Left forelimb (tissue), 1 donor: ENCODE measurements around the gene MRPS7.
"Not testable (repeated sequence)": the region's sequence is repeated elsewhere in the genome, so short reads cannot be mapped to it uniquely, and the experiment has no call there.

Experiments
- DNase-seq: peaks from one replicate; pipeline ENCODE4 v3.0.0-alpha.2; 2018; ENCODE audit warnings: low spot score

Gene MRPS7

DNA sequence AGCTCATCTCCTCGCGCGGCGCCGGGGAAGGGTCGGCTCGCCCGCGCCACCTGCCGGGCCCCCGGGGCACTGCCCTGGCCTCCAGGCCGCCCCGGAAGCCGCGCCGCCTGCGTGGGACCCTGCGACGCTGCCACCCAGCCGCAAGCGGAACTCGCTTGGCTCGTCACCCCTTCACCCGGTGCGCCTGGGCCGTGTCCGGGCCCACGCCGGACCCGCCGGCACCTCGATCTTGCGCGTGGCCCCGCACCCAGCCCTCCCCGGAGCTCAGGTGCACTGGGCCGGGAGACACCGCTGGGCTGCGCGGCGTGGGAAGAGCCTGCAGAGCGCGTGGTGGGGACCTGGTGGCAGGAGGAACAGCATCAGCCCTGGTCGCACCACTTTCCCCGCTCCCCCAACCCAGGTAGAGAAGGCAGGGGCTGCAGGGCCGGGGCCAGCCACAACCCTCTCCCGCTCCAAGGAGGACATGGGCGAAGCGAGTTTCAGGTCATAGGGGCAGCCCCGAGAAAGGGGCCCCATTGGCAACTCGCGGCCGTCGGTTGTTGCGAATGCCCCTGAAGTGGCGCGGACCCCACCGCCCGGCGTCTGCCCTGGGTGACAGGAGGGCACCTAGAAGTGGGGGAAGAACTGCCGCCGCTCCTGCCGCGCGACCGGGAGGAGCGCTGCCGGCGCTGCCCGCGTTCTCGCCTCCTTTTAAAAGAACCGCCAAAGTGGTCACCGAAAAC, 9.7 kb downstream of the MRPS7 start:
- no peak for DNase-seq

DNA sequence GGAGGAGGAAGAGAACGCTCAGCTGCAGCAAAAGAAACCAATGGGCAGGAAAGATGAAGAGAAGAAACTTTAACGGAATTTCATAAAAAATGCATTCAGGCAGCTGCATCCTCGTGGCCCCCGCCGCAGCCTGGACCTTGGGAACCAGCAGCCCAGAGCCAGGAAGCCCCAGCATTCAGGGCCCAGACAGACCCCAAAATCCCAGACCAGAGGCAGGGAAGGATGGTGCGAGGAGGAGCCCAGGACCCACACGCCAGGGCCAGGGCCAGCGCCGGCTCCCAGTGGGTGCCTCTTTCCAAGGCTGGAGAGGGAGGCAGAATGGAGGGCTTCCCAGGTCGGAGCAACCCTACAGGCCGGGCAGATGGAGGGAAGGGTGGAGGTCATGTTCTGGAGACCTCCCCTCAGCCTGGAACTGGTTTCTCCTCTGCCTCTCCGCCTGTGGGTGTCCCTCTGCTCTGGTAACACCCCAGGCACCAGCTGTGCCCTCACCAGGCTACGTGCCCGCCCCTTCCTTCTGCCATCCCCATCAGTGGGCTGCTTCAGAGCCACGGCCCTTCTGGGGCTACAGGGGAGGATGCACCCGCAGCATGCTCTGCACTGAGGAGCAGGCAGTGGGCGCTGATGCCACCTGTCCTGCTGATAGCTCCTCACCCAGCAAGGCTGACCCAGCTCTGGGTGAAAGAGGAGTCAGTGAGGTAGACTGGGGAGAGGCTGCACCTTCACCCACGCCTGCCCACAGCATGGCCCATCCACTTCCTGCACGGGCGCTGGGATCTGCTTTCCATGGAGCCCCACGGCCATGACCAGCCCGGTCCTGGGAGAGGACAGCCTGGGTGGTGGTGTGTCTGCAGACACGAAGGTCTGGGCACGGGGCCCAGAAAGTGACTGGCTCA, 10.5 kb downstream of the MRPS7 start:
- no peak for DNase-seq

DNA sequence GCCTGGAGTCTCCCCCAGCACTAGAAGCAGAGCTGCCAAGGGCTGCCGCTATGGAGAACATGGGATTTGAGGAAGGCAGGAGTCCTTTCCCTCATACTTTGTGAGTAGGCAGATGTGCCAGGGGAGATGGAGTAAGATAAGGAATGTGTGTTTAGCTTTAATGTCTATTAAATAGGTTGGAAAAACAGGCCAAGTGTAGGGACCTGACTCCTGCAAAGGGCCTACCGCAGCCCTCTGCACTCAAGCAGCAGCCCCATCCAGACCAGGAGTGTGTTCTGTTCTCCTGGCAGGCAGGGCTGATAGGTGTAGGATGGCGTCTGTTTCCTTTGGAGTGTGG, 11.1 kb downstream of the MRPS7 start:
- DNase-seq: no peak

DNA sequence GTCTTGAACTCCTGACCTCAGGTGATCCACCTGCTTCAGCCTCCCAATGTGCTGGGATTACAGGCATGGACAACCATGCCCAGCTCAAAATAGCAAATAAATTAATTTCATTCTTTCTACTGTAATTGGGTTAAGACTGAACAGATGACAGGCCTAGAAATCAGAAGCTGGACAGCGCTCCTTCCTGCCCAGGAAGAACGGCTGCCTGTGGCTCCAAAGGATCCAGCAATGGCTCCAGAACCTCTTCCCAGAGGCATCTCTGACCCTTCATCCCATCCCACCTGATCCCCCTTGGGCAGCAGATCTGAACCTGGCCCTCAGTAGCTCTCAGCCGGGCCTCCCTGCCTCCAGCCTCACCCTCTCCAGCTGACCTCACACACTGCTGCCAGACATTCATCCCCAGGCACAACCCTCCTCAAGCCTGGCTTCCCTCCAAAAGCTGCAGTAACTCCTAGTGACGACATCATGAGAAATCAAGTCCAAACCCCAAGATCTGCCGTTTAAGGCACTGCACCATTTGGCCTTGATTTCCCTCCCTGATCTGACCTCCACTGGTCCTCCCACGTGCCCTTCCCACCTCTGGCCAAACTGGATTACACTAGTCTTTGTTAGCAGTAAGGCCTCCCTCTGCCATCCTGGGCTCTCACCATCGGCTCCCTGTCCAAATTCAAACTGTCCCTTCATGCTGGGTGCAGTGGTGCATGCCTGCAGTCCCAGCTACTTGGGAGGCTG, 12.5 kb downstream of the MRPS7 start:
- DNase-seq: no peak

DNA sequence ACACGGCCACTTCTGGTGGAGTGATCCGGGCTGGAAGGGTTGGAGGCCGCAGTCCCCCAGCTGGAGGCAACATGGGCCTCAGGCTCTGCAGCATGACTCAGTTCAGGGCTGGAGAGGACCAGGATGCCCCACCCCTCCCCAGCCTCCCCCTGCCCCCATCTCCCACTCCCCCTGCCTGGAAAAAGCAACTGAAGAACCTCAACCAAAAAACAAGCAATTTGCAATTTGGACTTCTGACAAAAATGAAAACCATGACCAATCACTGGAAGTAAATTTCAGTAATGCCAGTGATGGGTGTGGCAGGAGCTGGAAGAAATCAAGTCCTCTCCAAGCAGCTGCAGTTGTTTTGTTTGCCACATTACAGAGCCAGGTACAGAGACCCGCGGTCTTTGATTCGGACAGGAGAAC, 16.0 kb downstream of the MRPS7 start:
- DNase-seq: no peak

DNA sequence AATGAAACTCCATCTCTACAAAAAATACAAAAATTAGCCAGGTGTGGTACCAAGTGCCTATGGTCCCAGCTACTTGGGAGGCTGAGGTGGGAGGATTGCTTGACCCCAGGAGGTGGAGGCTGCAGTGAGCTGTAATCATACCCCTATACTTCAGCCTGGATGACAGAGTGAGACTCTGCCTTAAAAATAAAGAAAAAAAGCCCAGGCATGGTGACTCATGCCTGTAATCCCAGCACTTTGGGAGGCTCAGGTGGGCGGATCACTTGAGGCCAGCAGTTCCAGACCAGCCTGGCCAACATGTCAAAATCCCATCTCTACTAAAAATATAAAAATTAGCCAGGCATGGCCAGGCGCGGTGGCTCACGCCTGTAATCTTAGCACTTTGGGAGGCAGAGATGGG, 18.5 kb downstream of the MRPS7 start:
- DNase-seq: not testable (repeated sequence)

DNA sequence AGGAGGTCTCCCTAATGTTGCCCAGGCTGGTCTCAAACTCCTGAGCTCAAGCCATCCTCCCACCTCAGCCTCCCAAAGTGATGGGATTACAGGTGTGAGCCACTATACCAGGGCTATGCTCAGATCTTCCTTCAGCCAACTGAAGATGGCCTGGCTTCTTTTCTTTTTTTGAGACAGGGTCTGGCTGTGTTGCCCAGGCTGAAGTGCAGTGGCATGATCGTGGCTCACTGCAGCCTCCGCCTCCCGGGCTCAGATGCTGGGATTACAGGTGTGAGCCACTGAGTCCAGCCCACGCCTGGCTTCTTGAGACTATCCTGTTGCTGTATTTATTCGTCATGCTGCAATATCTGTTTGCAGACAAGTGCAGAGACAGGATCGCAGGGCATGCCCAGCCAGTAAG, 23.4 kb downstream of the MRPS7 start:
- no peak for DNase-seq

DNA sequence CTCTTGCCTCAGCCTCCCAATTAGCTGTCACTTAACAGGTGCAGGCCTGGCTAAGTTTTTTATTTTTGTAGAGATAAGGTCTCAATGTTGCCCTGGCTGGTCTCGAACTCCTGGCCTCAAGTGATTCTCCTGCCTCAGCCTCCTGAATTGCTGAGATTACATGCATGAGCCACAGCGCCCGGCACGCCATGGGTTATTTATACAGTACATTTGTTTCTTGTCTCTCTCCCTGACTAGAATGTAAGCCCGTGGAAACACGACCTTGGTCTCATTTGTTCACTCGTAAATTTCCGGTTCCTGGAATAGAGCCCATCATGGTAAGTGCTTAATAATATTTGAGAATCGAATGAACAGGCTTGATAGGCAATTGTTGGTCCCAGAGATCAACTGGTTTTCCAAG, 25.5 kb downstream of the MRPS7 start:
- no peak for DNase-seq

DNA sequence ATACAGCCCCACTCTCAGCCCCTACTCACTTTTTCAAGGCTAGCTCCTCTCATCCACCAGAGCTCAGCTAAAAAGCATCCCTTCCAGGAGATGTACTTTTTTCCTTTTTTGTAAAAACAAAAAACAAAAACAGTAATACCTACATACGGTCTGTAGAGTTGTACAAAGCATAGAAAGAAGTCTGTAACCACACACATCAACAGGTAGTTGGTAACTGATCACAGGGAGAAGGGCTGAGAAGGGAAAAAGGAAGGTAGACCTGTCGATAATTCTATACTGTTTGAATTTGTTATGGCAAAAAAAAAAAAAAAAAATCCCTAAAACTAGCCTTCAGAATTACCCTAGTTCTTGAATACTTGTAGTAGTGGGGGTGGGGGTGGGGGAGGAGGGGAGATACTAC, 26.7 kb downstream of the MRPS7 start:
- no peak for DNase-seq

DNA sequence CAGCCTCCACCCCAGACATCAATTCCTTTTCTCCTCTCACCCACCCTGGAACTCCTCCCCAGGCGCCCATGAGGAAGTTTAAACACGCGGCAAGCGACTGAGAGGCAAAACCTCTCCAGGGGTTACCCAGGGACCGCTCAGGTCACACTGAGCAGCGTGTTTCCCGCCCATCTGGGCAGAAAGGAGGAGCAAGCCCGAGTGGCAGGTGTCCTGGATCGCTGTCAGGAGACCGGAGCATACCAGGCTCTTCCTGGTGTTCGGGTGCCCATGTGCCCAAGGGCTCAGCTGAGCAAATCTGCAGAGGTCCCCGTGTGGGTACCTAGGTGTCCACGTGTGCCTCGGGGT, 27.1 kb downstream of the MRPS7 start:
- DNase-seq: no peak

DNA sequence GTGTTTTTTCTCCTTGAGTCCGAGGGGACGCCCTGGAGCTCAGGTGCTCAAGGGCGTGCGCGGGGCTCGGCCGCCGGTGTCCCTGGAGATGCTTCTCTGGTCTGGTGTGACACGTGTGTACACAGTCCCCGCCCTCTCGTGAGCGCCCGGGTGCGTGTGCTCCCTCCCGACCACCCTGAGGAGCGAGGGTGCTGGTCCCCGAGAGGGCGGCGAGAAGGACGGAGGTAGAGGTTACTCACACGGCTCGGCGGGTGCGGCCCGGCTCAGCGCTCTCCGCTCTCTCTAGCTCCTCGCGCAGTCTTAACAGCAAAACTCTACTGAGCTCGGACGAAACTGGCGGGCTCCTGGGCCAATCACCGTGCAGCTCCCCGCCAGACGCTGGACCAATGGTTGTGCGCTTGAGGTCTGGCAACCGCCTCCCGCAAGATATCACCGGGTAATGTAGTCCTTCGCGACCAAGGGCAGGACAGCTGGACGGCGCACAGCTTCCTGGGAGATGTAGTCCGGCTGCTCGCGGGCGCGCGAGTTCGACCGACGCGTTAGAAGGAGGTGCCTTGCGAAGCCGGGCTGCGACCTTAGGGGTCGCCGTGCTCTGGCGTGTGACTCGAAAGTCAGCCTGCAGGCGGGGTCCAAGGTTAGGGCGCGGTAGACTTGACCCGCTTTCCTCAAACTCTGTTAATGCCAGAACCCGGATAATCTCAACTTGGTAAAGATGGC, 27.6 kb downstream of the MRPS7 start, which contains the start of gene SLC25A19:
SLC25A19 (minus strand) TSS at position 319 of the 717 bp plus-strand sequence. CDS start 2,669 bp downstream, outside the sequence.
- DNase-seq: peak; percentile 96

DNA sequence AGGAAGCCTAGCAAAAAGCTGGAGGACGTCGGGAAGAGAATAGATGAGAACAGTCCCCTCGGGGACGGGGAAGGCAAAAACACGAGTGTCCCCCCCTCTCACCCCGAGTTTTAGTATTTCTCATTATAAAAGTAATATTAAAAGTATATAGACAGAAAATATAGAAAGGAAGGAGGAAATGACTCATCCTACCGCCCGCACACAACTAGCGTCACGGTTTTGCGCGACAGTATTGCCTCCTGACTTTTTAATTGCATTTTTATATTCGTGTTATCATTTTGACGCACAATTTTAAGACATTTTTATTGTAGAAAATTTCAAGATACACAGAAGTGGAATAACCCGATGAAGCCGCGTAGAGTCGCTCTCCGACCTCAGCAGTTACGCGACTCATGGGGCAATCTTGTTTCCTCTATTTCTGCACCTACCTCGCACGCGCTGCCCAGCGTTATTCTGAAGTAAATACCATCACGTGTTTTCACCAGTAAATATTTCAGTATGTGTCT, 28.2 kb downstream of the MRPS7 start:
- DNase-seq: no peak

DNA sequence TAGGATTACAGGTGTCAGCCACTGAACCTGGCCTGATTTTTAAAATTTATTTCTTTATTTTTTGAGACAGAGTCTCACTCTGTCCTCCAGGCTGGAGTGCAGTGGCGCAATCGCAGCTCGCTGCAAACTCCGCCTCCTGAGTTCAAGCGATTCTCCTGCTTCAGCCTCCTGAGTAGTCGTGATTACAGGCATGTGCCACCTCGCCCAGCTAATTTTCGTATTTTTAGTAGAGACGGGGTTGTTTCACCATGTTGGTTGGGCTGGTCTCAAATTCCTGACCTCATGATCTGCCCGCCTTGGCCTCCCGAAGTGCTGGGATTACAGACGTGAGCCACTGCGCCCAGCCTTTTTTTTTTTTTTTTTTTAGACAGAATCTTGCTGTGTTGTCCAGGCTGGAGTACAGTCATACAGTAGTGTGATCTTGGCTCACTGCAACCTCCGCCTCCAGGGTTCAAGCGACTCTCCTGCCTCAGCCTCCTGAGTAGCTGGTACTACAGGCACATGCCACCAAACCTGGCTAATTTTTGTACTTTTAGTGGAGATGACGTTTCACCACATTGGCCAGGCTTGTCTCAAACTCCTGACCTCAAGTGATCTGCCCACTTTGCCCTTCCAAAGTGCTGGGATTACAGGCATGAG, 31.2 kb downstream of the MRPS7 start:
- not testable (repeated sequence) for DNase-seq

DNA sequence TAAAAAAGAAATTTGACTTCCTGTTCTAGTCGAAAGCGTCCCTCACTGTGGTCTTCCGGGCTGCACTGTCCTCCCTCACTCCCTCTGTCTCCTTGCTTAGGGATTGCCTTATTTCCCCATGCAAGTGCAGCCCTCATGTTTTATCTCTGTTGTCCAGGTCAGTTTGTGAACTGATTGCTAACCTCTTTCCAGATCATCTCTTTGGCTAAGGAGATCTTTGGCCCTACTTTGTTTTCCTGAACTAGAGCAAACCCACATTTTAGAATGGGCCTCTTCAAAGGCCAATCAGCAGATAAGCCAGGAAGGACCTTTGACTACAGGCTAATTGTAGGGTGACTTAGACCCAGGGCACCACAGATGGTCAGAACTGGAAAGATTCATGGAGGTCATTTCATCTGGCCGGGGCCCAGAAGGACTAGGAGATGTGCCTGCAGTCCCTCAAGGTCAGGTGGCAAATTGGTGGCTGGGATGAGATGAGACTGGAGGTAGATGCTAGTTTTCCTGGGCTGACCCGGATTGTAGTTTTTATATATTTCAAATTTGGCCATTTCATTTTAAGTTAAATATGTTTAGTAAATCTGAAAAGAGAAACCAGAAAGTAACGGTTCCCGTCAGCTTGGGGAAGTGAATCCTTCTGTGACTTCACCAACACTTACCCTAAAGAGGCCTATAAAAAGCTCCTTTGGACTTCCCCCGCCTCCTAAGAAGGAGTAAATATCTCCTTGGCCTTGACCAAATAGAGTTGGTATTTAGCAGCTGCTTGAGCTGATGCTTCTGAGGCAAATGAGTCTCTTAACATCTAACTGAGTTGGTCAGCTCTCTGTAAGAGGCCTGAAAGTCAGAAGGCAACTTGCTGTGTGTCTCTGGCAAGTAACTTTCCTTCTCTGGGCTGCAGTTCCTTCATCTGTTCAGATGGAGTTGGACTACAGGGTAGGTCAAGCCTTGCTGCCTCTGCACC, 33.8 kb downstream of the MRPS7 start:
- DNase-seq: no peak

DNA sequence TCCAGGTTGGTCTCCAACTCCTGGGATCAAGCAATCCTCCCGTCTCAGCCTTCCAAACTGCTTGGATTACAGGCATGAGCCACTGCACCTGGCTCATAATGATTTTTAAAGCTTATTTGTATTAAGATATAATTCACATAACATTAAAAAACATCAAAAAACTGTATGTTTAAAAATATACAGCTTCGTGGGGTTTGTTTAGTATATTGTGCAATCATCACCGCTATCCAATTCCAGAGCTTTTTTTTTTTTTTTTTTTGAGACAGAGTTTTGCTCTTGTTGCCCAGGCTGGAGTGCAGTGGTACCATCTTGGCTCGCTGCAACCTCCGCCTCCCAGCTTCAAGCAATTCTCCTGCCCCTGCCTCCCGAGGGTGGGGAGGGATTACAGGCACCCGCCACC, 38.6 kb downstream of the MRPS7 start:
- DNase-seq: no peak

DNA sequence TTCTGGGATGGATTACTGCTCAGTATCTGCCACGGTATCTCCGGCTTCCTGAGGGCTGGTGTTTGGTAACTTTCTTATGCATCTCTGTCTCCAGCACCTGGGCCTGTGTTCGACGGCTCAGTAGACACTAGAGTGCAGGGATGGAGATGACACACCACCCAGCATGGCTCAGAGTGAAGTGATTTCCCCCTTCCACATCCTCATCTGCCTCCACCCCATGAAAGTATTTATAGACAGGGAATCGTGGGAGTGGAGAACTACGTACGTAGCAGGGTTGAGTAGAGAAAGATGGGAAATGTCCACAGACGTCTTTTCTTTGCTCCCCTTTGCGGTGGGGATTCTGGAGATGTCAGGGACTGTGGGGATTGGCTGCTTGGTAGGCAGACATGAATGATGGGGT, 39.4 kb downstream of the MRPS7 start:
- no peak for DNase-seq

DNA sequence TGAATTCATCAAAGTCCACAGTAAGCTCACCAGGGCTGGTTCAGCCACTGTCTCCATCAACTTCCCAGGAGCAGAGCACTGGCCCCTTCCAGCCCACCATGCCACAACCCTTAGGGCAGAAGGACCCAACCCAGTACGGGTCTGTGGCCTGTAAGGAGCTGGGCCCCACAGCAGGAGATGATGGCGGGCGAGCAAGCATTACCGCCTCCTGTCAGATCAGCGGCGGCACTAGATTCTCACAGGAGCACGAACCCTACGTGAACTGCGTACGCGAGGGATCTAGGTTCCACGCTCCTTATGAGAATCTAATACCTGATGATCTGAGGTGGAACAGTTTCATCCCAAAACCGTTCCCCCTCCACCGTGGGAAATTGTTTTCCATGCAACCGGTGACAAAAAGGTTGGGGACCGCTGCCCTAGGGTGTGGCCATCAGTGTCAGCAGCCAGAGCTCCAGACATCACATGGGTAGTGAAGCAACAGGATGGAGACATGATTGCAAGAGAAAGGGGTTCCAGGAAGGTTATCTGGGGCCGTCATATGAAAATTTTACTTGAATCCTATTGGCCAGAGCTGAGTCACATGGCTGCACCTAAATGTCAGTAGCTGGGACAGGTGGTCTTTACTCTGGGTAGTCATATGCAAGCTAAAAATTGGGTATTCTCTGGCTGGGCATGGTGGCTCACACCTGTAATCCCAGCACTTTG, 40.0 kb downstream of the MRPS7 start:
- DNase-seq: no peak

DNA sequence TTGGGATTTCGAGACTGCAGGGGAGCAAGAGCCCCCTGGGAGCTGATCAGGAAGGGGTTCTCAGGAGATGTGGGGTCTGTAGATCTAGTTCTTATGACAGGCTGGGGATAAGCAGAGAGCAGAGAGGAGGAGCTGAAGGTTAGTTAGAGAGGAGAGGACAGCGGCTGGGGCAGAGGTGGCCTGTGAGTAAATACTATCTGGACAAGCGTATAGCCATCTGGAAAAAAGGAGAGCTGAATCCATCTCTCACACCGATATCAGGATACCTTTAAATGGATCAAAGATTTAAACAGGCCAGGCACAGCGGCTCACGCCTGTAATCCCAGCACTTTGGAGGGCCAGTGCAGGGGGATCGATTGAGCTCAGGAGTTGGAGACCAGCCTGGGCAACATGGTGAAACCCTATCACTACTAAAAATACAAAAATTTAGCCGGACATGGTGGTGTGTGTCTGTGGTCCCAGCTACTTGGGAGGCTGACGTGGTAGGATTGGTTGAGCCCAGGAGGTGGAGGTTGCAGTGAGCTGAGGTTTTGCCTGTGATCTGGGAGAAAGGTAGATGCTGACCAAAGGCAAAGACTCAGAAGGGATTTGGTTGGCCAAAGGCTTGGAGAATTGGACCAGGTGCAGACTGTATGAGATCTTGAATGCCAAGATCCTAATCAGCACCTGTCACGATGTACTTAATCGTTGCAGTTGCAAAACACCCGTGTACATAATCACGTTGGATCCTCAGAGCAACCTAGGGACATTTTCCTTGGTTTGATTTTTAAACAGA, 46.5 kb downstream of the MRPS7 start:
- no peak for DNase-seq
